Measurements from ENCODE around the gene C22orf23.

DNA sequence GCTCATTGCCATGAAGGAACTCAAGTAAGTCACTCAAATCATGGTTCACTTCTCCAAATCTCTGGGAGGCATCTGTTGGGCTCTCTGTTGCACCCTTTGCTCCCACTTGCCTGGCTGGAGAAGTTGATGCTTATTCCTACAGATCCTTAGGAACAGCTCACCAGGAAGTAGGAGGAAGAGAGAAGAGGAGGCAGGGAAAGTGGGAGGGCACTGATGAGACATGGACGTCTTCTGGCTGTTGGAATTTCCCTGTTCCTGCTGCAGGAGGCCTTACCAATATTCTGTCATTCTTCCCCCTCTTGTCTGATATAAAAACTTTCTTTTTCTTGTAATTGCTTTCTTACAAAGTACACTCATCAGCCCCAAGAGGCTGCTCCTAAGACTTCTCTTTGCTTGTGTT, 13.7 kb upstream of the C22orf23 start:
- TF ChIP-seq, protein P1, sequence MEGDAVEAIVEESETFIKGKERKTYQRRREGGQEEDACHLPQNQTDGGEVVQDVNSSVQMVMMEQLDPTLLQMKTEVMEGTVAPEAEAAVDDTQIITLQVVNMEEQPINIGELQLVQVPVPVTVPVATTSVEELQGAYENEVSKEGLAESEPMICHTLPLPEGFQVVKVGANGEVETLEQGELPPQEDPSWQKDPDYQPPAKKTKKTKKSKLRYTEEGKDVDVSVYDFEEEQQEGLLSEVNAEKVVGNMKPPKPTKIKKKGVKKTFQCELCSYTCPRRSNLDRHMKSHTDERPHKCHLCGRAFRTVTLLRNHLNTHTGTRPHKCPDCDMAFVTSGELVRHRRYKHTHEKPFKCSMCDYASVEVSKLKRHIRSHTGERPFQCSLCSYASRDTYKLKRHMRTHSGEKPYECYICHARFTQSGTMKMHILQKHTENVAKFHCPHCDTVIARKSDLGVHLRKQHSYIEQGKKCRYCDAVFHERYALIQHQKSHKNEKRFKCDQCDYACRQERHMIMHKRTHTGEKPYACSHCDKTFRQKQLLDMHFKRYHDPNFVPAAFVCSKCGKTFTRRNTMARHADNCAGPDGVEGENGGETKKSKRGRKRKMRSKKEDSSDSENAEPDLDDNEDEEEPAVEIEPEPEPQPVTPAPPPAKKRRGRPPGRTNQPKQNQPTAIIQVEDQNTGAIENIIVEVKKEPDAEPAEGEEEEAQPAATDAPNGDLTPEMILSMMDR (IDR thresholded peaks at IDR 0.05 in 2 of 3, conservative IDR thresholded peaks at IDR 0.05 in 1 of 3; ENCODE audit: control insufficient read depth in 2 of 3, extremely low read depth in 1 of 3, insufficient read depth in 1 of 3, low read depth in 3 of 3, low read length in 3 of 3) = no peak
- no peak for TF ChIP-seq EZH2 (IDR thresholded peaks at IDR 0.05; ENCODE audit: borderline replicate concordance, control insufficient read depth, low read depth, low read length)
- no peak for TF ChIP-seq YY1 (IDR thresholded peaks at IDR 0.05; ENCODE audit: low read depth, low read length)
- no peak for TF ChIP-seq TAF1 (IDR thresholded peaks at IDR 0.05; ENCODE audit: borderline replicate concordance, low read depth, low read length)
- TF ChIP-seq RELA (IDR thresholded peaks at IDR 0.05; ENCODE audit: borderline replicate concordance, partially characterized antibody) = no peak
- TF ChIP-seq LARP7 (IDR thresholded peaks at IDR 0.05) = no peak
- TF ChIP-seq ZBTB4 (CRISPR knock-in tag; IDR thresholded peaks at IDR 0.05) = no peak
- no peak for TF ChIP-seq POLR2A (IDR thresholded peaks at IDR 0.05; ENCODE audit: low read depth, low read length)
- TF ChIP-seq CBX3 (IDR thresholded peaks at IDR 0.05; ENCODE audit: borderline replicate concordance, low read depth) = no peak

Data from GM12878 (cell line).